ENCODE results near the gene DCLK1.

DNA sequence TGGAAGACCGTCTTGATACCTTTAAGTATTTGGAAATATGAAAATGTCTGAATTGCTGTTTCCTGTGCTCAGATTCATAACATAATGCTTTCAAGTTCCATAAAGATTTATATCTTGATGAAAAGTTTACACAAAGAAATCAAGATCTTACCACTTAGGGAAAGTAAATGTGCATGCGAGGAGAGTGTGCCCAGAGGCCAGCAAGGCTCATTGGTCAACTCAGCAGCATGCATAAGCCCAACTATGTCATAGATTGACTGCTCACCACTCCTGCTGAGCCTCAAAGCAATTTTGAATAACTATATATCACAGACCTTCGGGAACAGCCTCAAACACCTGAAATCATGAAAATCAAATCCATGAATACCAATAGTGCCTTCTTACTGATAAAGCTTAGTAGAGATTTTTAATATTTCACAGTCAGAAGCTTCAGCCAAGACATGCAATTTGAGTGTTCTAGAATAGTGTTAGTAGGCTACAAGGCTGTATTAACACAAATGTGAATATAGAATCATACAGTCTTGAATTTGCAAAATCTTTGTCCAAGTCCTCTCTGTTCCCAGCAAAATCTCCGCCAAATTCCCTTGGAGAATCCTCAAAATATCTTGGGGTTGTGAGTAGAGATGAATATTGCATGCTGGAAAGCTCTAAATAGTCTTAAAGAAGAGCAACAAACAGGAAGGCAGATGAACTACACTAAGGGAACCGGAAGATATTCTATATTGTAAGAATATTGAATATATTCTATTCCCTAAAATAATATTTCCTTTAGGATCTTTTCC lies 124.1 kb downstream of the DCLK1 start:
- TF ChIP-seq POLR2AphosphoS5 (IDR thresholded peaks at IDR 0.05) (no peak), CTCF (IDR thresholded peaks at IDR 0.05) (no peak), POLR2A (IDR thresholded peaks at IDR 0.05) (no peak), EP300 (IDR thresholded peaks at IDR 0.05; ENCODE audit: low read depth) (no peak)
